ENCODE results near the gene MED25. TPM values are rescaled to one million over a fixed set of nuclear protein-coding genes. Genes with fewer than 3 reads are reported as not detected.
A peak's percentile ranks its signal among the peaks of the same experiment; 100 is the strongest.

The MED25 gene
- polyA plus RNA-seq, 1 donor from 2014 or later: 18.9 TPM

DNA sequence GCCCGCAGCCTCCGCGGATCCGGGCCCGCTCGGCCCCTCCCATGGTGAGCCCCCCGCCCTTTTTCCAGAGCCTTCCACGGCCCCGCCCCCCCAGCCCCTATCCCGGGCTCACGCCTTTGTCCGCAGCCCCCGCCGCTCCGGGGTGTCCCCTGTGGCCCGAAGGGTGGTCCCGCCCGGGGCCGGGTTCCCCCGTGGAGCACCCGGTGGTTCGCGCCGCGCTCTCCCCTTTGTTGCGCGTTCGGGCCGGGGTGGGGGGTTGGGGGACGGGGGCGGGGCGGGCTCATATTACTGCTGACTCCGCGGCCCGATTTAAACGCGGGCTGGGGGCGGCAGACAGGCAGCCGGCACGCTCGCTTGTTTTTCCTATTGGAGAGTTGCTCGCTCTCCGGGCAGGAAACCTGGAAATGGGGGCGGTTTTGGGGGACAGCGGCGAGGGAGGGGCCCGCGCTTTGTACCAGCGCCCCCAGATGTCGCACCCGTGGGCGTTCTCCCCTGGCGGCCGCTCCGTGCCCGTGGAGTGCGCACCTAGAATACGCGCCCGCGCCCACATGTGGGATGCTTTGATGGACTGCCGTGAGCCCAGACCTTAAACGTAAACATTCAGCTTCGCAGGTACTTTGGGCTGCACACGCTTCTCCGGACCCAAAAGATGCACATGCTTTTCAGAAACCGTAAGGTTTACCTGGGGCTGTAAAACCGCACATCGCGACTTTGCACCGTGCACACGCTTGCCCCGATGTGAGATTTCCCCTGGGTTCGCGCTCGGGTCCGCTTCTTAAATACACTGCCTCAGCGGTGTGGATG, 33.6 kb downstream of the MED25 start:
- peaks cover 36% of the 10 kb centered on the region for H3K79me2 ChIP-seq (replicated peaks; ENCODE audit: insufficient read depth, low read length)
- no peaks in the 10 kb centered on the region for H3K27me3 ChIP-seq (ENCODE audit: insufficient read depth, low read depth, low read length)
- no peaks in the 10 kb centered on the region for H3K9me2 ChIP-seq (ENCODE audit: insufficient read depth, low read length)
- TF ChIP-seq, protein P1, sequence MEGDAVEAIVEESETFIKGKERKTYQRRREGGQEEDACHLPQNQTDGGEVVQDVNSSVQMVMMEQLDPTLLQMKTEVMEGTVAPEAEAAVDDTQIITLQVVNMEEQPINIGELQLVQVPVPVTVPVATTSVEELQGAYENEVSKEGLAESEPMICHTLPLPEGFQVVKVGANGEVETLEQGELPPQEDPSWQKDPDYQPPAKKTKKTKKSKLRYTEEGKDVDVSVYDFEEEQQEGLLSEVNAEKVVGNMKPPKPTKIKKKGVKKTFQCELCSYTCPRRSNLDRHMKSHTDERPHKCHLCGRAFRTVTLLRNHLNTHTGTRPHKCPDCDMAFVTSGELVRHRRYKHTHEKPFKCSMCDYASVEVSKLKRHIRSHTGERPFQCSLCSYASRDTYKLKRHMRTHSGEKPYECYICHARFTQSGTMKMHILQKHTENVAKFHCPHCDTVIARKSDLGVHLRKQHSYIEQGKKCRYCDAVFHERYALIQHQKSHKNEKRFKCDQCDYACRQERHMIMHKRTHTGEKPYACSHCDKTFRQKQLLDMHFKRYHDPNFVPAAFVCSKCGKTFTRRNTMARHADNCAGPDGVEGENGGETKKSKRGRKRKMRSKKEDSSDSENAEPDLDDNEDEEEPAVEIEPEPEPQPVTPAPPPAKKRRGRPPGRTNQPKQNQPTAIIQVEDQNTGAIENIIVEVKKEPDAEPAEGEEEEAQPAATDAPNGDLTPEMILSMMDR (IDR thresholded peaks at IDR 0.05; ENCODE audit: poor library complexity, severe bottlenecking): no peak
- TF ChIP-seq MXI1 (conservative IDR thresholded peaks at IDR 0.05; ENCODE audit: poor library complexity, severe bottlenecking) (peak; percentile 78), SMC3 (conservative IDR thresholded peaks at IDR 0.05; ENCODE audit: poor library complexity) (peak; percentile 17)
- H3K9ac ChIP-seq (ENCODE audit: low read length): peak overlapping the region; percentile 89
- peak overlapping the region; percentile 76 for H3K4me3 ChIP-seq (ENCODE audit: low read length)
- H2AFZ ChIP-seq (ENCODE audit: low read depth, low read length): no peak overlapping the region
- H3K4me2 ChIP-seq (ENCODE audit: low read length): peak overlapping the region; percentile 52
- H3F3A ChIP-seq (ENCODE audit: insufficient read depth, low read length, poor library complexity, severe bottlenecking): no peaks in the 10 kb centered on the region
- H3K27ac ChIP-seq (ENCODE audit: low read length): peak overlapping the region; percentile 70
- H4K20me1 ChIP-seq (ENCODE audit: insufficient read depth): peaks cover 32% of the 10 kb centered on the region
- H3K9me3 ChIP-seq (ENCODE audit: low read length): no peaks in the 10 kb centered on the region
- H3K36me3 ChIP-seq (ENCODE audit: insufficient read depth, low read length): peaks cover 4% of the 10 kb centered on the region

DNA sequence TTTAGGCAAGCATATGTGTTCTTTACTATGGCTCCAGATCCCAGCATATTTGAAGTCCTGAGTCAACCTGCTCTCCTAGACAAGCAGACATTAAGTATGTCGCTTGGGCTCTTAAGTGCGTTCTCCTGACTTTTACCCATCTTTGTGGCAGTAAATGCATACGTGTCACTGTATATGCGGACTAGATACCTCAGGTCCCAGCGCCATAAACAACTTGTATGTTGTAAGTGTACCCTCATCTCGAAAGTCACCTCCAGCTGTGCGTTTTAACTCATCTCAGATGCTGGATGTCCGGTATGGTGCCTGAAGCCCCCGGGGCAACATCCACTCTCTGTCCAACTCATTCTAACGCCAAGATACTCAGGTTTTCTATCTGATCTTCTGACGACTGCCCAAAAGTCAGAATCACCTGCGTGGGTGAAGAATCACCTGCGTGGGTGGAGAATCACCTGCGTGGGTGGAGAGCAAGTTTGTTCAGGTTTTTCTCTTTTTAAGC, 34.6 kb downstream of the MED25 start:
- Histone ChIP-seq H3K27me3 (ENCODE audit: insufficient read depth, low read depth, low read length) (no peaks in the 10 kb centered on the region), H3K9me3 (ENCODE audit: low read length) (no peaks in the 10 kb centered on the region), H2AFZ (ENCODE audit: low read depth, low read length) (no peak overlapping the region), H3K79me2 (replicated peaks; ENCODE audit: insufficient read depth, low read length) (peaks cover 36% of the 10 kb centered on the region), H3K4me3 (ENCODE audit: low read length) (peak overlapping the region; percentile 76), H3K9me2 (ENCODE audit: insufficient read depth, low read length) (no peaks in the 10 kb centered on the region), H3K9ac (ENCODE audit: low read length) (peak overlapping the region; percentile 89), H3K4me2 (ENCODE audit: low read length) (peak overlapping the region; percentile 52), H4K20me1 (ENCODE audit: insufficient read depth) (peaks cover 41% of the 10 kb centered on the region), H3K27ac (ENCODE audit: low read length) (no peak overlapping the region), H3F3A (ENCODE audit: insufficient read depth, low read length, poor library complexity, severe bottlenecking) (no peaks in the 10 kb centered on the region), H3K36me3 (ENCODE audit: insufficient read depth, low read length) (peaks cover 4% of the 10 kb centered on the region)
- TF ChIP-seq EP300 (conservative IDR thresholded peaks at IDR 0.05; ENCODE audit: poor library complexity, severe bottlenecking) (no peak), POLR2AphosphoS5 (IDR thresholded peaks at IDR 0.05) (peak; percentile 7), SMC3 (conservative IDR thresholded peaks at IDR 0.05; ENCODE audit: poor library complexity) (no peak)

DNA sequence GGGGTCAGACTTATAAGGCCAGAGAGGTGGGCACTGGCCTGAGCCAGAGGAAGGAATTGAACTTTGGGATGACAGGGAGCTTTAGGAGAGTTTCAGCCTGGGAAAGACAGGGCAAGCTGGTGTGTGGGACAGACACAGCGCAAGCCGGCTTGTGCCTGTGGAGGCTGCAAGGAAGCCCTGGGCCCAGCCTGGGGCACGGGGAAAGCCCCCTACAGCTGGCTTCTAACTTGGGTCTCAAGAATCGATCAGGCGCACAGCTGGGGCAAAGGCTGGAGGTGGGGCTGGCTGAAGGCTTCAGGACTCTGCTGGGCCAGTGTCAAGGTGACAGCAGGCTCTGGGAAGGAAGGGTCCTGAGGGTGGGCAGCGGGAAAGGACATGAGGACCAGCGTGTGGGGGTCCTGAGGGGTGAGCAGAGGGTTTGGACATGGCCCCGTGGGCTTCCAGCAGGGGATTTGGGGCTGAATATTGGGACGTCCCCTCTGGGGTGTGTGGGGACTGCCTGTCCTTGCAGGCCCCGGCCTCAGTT, 35.8 kb downstream of the MED25 start:
- Histone ChIP-seq H3K9me3 (ENCODE audit: low read length) (no peaks in the 10 kb centered on the region), H3K4me2 (ENCODE audit: low read length) (no peak overlapping the region), H3F3A (ENCODE audit: insufficient read depth, low read length, poor library complexity, severe bottlenecking) (no peaks in the 10 kb centered on the region), H4K20me1 (ENCODE audit: insufficient read depth) (peaks cover 43% of the 10 kb centered on the region), H3K79me2 (replicated peaks; ENCODE audit: insufficient read depth, low read length) (peaks cover 36% of the 10 kb centered on the region), H3K9ac (ENCODE audit: low read length) (no peak overlapping the region), H3K27me3 (ENCODE audit: insufficient read depth, low read depth, low read length) (no peaks in the 10 kb centered on the region), H3K4me3 (ENCODE audit: low read length) (peak overlapping the region; percentile 76), H3K27ac (ENCODE audit: low read length) (no peak overlapping the region), H2AFZ (ENCODE audit: low read depth, low read length) (no peak overlapping the region), H3K9me2 (ENCODE audit: insufficient read depth, low read length) (no peaks in the 10 kb centered on the region), H3K36me3 (ENCODE audit: insufficient read depth, low read length) (peaks cover 3% of the 10 kb centered on the region)
- TF ChIP-seq POLR2AphosphoS5 (IDR thresholded peaks at IDR 0.05): no peak
- TF ChIP-seq, protein P1 (IDR thresholded peaks at IDR 0.05; ENCODE audit: poor library complexity, severe bottlenecking): no peak
- TF ChIP-seq RAD21 (conservative IDR thresholded peaks at IDR 0.05): no peak
- TF ChIP-seq MXI1 (conservative IDR thresholded peaks at IDR 0.05; ENCODE audit: poor library complexity, severe bottlenecking): no peak
- TF ChIP-seq, protein P2, sequence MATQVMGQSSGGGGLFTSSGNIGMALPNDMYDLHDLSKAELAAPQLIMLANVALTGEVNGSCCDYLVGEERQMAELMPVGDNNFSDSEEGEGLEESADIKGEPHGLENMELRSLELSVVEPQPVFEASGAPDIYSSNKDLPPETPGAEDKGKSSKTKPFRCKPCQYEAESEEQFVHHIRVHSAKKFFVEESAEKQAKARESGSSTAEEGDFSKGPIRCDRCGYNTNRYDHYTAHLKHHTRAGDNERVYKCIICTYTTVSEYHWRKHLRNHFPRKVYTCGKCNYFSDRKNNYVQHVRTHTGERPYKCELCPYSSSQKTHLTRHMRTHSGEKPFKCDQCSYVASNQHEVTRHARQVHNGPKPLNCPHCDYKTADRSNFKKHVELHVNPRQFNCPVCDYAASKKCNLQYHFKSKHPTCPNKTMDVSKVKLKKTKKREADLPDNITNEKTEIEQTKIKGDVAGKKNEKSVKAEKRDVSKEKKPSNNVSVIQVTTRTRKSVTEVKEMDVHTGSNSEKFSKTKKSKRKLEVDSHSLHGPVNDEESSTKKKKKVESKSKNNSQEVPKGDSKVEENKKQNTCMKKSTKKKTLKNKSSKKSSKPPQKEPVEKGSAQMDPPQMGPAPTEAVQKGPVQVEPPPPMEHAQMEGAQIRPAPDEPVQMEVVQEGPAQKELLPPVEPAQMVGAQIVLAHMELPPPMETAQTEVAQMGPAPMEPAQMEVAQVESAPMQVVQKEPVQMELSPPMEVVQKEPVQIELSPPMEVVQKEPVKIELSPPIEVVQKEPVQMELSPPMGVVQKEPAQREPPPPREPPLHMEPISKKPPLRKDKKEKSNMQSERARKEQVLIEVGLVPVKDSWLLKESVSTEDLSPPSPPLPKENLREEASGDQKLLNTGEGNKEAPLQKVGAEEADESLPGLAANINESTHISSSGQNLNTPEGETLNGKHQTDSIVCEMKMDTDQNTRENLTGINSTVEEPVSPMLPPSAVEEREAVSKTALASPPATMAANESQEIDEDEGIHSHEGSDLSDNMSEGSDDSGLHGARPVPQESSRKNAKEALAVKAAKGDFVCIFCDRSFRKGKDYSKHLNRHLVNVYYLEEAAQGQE (IDR thresholded peaks at IDR 0.05; ENCODE audit: borderline replicate concordance): no peak
- no peak for TF ChIP-seq SMC3 (conservative IDR thresholded peaks at IDR 0.05; ENCODE audit: poor library complexity)
- no peak for TF ChIP-seq EZH2 (IDR thresholded peaks at IDR 0.05; ENCODE audit: borderline replicate concordance, insufficient read depth, low read length, poor library complexity, severe bottlenecking)
- TF ChIP-seq EP300 (conservative IDR thresholded peaks at IDR 0.05; ENCODE audit: poor library complexity, severe bottlenecking): no peak
- no peak for TF ChIP-seq TAF1 (IDR thresholded peaks at IDR 0.05; ENCODE audit: low read depth)
